HK-2 (cell line): ENCODE measurements around the gene INSYN1.
"Not testable (repeated sequence)": the region's sequence is repeated elsewhere in the genome, so short reads cannot be mapped to it uniquely, and the experiment has no call there.

Experiments used
- DNase-seq: peaks from one replicate; pipeline ENCODE4 v3.0.0-alpha.2; 2018; ENCODE audit not compliant: unreplicated experiment

The INSYN1 gene, protein sequence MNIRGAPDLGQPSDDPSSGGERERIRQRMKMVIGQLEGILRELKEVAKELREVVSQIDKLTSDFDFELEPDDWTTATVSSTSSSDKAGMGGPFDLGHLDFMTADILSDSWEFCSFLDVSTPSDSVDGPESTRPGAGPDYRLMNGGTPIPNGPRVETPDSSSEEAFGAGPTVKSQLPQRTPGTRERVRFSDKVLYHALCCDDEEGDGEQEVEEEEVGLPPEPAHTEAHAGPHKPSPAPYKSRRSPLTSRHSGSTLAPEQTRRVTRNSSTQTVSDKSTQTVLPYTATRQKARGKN

DNA sequence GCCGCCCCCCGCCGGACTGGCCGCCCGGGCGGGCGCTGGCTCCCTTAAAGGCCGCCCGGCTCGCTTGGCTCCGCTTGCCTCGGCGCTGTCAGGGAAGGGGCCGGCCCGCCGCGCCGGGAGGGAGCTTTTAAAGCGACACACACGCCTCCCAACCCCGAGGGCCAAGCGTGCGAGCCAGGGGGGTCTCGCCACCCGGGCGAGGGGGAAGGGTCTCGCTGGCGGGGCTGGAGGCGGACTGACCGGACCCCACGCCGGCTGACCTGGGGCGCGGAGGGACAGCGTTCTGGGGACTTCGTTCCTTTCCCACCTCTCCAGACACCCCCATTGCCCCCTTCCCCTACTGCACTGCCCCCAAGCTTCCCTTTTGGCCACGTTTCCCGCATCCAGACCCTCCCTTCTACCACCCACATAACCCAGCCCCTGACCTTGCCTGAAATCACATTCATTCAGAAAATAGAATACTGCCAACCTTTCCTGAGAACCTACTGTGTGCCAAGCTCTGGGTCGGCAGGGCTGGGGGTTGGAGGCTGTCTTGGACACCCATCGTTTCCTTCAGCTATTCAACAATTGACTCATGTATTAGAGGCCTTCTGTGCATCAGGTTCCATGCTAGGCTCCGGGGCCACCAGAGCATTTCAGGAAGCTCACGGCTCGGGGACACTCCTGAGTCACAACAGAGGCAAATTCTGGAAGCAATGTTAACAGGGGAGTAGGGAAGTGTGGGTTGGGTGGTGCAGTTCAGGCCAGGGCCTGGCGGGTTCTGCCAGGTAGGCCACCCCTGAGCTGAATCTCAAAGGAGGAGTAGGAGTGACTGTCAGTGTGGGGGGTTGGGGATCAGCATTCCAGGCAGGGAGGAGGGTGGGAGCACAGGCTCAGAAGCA, at the start of gene INSYN1:
TSS of gene INSYN1 (minus strand) at position 102 of the 881 bp plus-strand sequence. CDS start 2,221 bp downstream, outside the sequence.
- DNase-seq, result no peak

DNA sequence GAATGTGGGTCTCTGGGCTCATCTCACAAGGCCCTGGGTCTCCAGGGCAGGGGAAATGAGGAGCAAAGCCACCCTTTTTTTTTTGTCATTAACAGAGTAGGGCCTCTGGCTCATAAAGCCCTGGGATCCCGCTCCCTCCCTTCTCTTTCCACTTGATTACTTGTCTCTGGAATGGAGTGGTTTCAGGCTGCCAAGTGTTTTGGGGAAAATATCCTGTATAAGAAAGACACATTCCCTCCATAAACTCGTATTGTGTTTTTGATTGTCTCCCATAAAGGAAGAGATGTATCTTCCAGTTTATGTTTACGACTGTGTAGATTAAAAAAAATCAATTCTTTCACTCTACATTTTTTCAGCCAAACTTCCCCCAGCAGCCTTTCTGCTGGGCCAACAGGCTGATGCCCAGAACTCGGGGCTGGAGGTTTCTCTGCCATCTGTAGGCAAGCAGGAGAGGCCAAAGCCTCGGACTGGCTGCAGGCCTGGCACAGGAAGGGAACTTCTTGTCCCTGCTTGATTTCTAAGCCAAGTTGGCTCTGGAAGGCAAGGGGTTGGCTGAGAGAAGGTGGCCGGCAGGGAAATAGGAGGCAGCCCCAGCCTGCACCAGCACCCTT, 49.4 kb upstream of the INSYN1 start:
- no peak for DNase-seq

DNA sequence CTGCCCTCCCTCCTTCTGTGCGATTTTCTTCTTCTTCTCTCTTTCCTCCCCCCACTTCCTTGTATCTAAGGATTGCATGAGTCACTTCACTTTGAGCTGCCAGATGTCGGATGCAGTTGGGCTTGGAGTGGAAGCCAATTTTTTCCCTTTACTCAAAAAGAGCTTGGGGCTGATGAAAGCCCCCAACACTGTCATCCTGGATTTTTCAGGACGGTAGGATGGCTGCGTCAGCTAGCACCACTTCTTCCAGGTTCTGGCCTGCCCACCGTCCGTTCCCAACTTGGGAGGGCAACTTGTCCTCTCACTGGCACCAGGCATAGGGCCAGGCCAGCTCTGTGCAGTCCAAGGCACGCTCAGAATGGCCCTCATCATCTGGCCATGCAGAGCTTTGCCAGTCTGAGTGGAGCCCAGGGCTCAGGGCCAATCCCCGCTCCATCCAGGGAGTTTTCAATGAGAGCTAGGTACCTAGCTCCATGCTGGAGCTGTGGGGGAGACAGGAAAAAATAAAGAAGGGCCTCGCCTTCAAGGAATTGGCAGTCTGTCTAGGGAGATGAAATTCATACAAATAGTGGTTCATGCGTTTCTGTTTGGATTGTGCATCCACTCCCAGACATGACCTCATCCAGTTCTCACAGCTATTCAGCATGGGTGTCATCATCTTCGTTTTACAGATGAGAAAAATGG, 47.7 kb upstream of the INSYN1 start:
- peak; percentile 2 for DNase-seq

DNA sequence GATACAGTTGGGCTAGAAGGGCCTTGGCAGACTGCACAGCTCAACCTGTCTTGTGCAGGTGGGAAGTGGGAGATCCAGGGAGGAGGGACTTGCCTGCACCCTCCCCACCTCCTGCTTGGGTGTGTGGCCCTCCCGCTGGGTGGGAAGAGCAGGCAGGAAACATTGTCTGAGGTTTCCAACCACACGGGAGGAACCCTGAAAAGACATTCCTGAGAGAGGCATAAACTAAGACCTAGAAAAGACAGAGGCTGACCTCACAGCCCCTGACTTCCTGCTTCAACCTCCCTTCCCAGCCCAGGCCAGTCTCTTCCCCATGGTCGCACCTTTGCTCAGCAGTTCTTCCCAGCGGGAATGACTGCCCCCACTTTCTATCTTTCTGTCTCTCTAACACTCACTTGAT, 46.3 kb upstream of the INSYN1 start:
- DNase-seq, result peak; percentile 2

DNA sequence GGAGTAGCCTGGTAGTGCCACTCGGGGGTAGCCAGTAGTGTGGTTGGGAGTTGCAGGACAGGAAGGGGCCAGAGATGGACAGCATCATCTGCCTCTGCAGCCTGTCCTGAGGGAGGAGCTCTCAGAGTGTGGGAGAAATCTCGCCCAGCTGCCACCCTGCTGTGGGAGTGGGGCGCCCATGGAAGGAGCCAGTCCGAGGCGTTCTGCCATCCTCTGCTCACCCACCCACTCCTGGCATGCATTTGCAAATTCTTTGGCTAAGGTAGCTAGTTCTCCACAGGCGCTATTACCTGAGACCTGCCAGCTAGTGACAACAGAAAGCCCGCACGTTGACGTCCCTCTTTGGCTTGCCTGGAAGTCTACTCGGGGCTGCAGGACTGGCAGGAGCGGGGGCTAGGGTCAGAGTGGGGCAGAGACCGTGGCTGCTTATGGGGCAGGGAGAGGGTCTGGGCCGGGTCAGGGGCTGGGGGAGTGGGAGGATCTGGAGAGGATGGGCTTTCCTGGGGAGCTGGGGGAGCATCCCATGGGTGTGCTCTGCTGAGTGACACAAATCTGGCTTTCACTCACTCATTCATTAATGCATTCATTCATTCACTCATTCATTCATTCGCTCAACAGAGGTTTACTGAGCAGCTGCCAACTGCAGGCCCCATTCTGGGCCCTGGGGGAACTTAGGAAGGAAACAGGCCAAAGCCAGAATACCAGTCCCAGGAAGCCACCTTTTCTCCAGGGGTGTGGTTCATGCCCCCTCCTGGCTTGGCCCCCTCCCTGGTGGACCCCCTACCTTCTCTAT, 44.4 kb upstream of the INSYN1 start:
- DNase-seq, result no peak

DNA sequence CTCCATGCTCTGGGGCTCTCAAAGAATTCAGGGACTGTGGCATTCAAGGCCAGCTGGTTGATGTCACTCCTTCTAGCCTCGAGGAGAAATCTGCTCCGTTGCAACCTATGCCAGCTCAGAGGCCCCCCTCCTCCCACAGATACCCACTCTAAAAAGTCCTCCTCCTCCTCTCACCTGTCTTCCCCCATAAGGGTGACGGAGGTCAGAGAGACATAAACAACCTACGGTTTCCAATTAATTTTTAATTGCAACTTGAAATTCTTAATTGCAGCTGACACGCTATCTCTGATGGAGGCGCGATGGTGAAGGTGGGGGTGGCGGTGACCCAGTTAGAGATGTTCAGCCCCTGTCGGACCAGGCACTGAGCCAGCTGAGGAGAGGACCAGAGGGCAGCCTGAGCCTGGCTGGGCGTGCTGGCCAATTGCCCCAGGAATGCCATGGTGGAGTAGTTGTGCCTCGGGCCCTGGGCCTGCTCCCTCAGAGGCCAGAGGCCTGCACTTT, 43.2 kb upstream of the INSYN1 start:
- DNase-seq, result no peak

DNA sequence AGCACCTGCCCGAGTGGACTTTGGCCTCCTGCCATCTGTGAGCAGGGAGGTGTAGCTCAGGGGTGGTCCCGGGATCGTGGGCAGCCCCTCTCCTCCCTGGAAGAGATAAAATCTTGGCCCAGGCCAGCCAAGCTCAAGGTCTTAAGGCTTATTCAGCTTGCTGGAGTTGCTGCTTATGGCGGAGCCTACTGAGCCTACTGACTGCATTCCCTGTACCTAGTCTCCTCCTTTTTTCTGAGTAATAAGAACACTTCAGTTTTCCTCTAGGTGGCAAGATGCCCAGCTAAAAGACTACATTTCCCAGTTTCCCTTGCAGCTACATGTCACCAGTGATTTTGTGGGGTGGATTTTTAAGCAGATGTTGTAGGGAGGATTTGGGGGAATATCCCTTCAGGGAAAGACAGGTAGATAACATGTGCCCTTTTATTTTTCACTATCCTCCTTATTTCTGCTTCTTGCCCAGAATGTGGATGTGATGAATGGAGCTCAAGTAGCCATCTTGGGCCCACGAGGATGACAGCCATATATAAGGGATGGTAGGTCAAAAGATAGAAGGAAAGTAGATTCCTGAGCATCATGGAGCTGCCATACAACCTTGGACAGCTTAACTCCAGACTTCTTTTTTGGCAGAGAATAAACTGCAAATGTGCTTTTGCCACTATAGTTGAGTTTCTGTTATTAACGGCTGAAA, 41.4 kb upstream of the INSYN1 start:
- no peak for DNase-seq

DNA sequence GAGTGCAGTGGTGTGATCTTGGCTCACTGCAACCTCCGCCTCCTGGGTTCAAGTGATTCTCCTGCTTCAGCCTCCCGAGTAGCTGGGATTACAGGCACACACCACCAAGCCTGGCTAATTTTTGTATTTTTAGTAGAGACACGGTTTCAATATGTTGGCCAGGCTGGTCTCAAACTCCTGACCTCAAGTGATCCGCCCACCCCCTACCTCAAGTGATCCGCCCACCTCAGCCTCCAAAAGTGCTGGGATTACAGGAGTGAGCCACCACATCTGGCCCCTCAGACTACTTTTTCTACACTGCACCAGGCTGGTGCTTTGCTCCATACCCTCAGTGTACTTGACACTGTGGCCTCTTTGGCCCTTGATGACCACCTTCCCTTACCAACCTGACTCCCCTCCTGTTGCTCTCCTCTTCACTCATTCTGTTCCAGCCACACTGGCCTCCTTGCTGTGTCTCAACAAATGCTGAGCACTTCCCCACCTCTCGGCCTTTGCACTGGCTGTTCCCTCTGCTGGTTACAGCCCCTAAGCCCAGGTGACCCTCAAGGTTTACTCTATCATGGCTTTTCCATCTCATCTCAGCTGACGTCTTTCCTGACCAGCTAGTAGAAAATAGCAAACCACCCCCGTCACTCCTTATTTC, 39.9 kb upstream of the INSYN1 start:
- not testable (repeated sequence) for DNase-seq

DNA sequence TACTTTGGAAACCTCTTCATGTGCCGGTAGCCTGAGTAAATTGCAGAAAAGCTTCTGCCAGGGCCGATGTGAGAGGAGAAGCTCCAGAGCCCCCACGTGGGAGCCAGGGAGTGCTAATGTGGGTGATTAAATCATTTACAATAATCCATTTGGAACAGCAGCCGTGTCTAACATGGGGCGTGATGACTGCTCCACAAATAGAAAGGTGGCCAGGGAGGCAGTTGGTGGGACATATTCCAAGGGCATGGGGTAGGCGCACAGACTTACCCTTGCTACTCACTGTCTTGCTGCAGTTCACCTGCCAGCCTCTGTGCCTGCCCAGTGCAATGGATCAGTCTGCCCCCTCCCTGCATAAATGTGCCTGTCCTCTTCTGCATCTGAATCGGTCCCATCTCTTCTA, 39.3 kb upstream of the INSYN1 start:
- no peak for DNase-seq

DNA sequence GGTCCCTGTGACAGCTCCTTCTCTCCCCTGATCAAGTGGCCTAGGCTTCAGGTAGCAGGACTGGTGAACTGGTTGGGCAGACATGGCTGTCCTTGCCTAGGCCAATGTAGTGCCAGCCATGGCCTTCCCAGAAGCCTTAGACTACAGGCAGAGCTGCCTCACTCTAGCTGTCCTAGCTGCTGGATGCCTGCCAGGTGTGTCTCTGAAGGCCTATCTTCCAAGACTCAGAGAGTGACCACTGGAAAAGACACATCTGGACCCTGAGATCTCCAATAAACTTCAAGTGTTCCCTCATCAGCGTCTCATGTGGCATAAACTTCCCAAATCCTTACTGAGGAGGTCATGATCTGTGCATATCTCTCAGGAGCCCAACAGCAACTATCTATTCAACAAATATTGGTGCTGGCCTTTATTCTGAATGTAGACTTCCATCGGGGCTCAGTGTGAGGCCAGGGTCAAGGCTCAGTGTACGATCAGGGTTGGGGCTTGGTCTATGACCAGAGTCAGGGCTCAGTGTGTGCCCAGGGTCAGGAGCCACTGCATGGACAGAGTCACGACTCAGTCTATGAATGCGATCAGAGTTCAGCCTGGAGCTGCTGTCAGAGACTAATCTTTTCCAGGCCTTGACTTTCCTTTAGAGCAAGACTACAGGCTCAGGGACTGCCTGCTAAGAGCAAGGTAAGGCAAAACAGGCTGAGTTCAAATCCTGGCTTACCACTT, 36.5 kb upstream of the INSYN1 start:
- no peak for DNase-seq

DNA sequence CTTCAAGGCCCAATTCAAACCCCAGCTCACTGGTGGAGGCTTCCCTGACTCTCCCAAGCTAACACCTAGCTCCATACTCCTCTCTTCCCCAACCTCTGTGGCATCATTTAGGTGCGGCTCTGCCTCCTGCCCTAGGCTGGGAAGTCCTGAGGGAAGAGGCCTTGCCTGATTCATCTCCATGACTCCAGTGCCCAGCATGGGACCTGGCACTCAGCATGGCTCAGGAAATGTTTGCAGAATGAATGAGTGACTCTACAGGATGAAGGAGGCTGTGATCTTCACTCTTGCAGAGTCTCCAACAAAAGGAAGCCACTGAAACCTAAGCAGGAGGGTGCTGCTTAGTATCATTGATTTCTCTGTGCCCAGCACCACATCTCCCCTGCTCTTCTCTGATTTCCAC, 34.5 kb upstream of the INSYN1 start:
- DNase-seq, result no peak

DNA sequence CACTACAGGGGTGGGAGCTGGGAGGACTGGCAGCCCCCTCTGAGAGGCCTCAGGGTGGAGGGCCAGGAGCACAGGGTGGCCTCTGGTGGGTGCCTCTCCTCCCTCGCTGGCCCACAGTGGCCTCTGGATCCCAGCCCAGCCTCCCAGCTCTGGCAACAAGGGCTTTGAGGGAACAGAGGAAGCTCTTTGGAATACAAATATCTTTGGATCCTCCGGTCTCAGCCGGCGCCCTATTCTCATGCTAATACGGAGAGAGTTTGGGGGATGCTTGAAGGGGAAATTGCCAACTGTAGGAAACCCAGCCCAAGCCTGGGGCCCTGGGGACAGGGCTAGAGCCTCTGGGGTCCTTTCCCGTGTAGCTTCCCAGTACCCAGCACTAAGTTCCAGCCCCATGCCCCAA, 33.4 kb upstream of the INSYN1 start:
- no peak for DNase-seq

DNA sequence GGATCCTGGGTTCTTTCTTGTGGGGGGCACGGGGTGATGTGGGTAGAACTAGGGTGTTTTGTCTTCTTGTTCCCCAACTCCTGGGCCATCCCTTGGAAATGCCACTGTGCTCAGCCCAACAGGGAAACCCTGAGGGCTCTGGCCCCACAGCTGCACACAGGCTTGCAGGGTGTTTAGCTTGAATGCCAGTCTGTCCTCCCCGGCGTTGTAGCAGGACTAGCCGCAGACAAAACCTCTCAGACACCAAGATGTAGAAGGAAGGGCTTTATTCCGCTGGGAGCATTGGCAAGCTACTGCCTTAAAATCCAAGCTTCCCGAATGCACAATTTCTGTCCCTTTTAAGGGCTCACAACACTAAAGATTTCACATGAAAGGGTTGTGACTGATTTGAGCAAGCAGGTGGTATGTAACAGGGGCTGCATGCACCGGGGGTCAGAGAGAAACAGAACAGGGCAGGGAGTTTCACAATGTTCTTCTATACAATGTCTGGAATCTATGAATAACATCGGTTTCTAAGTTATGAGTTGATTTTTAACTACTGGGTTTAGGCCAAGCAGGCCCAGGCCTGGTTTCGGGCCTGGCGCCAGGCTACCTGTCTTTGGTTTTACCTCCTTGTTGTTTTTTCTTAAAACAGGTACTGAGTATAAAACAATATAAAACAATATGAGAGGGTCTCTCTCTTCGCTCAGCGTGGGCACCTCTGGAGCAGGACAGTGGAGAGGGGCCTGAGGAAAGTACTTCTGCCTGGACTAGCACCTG, 32.3 kb upstream of the INSYN1 start:
- not testable (repeated sequence) for DNase-seq

DNA sequence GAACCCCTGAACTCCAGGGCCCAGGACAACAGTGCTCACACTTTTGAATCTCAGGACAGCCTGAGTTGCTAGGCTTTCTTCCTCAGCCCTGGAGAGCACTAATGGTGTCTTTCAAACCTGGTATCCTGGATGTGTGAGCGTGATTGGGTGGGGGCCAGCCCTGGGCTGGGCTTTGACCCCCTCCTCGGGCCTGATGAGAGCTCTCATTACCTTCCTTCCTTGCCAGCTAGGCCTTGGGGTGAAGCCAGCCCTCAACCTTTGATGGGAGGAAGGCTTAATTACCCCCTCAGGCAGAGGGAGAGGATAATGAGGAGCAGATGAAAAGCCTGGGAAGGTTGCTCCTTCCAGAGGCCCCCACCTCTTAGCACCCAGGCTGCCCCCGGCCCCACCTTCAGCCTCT, 31.1 kb upstream of the INSYN1 start:
- DNase-seq, result no peak

DNA sequence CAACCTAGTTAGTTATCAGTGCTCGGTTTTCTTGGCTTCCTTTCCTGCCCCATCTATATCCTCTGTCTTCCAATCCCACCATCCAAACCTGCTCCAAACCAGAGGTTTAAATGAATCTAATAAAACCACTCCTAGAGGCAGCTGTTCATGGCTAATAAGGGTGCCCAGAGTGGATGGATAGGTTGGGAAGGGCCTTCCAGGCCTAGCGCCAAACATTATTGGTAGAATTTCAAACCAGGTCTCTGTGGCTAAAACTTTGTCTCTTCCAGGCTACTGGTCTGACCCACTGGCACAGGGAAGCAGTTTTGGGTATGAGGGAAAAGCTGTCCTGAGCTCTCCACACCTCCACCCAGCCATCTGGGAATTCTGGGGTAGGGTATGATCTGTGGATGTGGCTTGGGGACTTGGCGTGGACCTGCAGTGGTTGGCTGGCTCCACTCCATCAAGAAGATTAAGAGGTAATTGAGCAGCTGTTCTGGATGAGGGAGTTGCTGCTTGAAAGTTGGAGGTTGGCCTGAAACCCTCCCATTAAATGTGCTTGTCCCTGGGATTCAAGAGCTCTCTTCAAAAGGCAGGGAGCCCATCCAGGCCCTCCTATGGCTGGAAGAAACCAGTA, 29.3 kb upstream of the INSYN1 start:
- DNase-seq, result no peak

DNA sequence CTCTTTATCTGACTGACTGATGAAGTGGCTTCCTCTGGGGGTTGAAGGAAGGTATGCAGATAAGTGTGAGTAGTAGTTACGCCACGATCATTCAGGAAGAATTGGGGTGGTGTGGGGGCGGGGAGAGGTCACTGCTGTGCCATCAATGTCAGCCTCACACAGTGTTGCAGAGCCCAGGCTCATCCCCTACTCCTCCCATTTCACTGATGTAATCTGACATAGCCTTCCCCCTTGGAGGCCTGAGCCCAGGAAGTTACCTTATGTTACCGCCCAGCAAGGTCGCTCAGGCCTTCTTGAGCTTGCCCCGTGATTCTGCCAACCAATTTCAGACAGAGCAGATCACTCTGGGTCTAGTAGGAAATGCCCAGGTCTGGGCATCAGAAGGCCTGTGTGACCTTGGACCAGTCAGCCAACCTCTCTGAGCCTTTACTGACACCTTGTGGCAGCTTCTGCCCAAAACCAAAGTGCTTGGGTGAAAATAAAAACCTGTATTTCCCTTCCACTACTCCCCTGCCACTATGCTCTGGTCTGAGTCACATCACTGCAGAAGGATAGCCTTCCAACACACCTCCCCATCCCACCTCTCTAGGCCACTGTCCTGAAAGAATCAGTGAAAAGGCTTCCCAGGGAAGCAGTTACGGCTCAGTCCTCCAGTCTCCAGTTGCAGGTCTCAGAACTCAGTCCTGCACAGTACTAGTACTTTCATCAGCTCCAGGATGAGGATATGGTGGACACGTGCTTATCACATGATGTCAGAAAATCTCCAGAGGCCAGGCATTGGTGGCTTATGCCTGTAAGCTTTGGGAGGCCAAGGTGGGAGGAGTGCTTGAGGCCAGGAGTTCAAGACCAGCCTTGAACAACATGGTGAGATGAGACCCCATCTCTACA, 28.1 kb upstream of the INSYN1 start:
- peak; percentile 13 for DNase-seq

DNA sequence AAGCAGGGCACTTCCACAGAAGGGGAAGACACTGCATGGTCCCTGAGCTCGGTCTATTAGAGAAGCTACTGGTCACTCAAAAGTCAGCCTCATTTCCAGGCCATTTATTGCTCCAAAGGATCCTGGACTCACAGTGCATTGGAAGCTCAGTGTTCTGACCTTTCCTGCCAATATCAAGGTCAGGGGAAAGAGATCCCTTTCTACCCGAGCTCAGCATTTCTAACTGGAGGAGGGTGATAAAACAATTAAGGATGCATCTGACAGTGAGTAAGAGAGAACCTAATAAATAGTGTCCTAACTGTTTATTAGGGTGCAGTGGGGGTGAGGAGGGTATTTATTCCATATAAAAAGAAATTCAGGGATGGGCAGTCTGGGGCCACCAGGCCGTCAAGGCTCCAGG, 26.8 kb upstream of the INSYN1 start:
- DNase-seq, result no peak
